ENCODE results near the gene CPTP.

GRCh38 chr1:1370771-1371300, 46.2 kb downstream of the CPTP start:
- TF ChIP-seq, protein P1, sequence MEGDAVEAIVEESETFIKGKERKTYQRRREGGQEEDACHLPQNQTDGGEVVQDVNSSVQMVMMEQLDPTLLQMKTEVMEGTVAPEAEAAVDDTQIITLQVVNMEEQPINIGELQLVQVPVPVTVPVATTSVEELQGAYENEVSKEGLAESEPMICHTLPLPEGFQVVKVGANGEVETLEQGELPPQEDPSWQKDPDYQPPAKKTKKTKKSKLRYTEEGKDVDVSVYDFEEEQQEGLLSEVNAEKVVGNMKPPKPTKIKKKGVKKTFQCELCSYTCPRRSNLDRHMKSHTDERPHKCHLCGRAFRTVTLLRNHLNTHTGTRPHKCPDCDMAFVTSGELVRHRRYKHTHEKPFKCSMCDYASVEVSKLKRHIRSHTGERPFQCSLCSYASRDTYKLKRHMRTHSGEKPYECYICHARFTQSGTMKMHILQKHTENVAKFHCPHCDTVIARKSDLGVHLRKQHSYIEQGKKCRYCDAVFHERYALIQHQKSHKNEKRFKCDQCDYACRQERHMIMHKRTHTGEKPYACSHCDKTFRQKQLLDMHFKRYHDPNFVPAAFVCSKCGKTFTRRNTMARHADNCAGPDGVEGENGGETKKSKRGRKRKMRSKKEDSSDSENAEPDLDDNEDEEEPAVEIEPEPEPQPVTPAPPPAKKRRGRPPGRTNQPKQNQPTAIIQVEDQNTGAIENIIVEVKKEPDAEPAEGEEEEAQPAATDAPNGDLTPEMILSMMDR (IDR thresholded peaks at IDR 0.05; ENCODE audit: poor library complexity, severe bottlenecking), result no peak
- no peak for TF ChIP-seq EZH2 (IDR thresholded peaks at IDR 0.05; ENCODE audit: borderline replicate concordance, insufficient read depth, low read length, poor library complexity, severe bottlenecking)

Data from neural cell (in vitro differentiated cells).